GM18520 (cell line): Measurements from ENCODE around the gene MT1F.

ENCODE experiments used
- ATAC-seq: cut with Tn5 transposase; IDR thresholded peaks from one replicate; pipeline ENCODE4 v1.9.1; 2021; ENCODE audit not compliant: unreplicated experiment

The MT1F gene

DNA sequence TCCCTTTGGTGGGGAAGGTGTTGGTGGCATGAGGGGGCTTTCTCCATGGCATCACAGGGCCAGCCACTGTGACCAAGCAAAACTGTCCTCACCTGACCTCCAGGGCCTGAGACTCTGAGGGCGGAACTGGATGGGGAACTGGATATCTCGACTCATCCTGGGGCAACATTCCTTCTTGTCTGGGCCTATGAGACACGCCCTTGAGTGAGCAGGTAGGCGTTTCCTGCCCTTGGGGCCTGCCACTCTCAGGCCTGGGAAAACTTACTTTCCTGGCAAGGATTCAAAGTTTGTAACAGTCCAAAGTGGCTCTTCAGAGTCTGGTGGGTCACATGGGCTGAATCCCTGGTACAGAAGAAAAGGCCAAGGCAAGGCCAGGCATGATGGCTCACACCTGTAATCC lies 34.1 kb downstream of the MT1F start:
- ATAC-seq = no peak

DNA sequence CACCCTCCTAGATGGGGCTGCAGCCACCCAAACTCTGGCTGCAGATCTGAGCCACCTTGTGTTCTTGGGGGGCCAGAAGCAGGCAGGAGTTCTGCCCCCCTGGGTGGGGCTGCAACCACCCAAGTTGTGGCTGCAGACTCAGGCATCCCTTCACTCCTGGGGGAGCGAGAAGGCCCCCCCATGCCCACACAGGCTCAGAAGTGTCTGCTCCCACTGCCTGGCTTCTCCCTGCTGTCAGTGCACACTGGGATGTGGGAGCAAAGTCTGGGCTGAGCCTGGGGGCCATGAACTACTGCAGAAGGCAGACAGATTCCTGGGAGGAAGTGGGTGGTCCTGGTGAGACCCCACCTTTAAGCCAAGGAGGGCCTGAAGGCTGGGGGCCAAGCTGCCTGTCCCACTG lies 37.5 kb downstream of the MT1F start:
- ATAC-seq = no peak

DNA sequence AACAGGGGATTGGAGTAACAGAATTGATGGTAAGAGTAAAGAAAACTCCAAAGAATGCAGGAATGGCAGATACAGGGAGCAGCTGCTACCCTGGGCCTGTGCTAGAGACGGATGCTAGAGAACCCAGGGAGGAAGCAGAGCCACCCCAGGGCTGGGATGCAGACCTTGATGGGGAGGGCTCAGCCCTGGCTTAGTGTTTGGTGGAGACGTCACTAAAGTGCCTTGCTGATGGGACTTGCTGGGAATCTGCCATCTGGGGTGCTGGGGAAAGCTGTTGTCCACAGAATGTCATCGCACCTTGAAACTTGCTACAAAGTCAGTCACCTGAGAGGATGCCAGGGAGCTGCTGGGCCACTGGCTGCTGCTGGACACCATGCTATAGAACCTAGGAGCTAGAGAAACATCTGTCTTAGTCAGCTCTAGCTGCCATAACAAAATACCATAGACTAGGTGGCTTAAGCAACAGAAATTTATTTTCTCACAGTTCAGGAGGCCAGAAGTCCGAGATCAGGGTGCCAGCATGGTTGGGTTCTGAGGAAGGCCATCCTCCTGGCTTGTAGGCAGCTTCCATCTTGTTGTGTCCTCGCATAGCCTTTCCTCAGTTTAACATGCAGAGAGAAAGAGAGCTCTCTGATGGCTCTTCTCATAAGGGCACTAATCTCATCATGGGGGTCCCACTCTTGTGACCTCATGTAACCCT lies 39.8 kb downstream of the MT1F start:
- ATAC-seq = no peak

DNA sequence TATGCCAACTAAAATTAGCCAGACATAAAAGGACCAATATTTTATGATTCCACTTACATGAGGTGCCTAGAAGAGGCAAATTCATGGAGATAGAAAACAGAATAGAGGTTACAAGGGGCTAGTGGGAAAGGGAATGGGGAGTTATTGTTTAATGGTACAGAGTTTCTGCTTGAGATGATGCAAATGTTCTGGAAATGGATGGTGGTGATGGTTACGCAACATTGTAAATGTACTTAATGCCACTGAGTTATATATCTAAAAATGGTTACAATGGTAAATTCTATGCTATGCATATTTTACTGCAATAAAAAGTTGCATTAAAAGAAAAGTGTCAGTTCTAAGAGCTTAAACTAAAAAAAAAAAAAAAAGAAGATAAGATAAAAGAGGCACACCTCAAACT lies 42.4 kb downstream of the MT1F start:
- ATAC-seq = no peak

DNA sequence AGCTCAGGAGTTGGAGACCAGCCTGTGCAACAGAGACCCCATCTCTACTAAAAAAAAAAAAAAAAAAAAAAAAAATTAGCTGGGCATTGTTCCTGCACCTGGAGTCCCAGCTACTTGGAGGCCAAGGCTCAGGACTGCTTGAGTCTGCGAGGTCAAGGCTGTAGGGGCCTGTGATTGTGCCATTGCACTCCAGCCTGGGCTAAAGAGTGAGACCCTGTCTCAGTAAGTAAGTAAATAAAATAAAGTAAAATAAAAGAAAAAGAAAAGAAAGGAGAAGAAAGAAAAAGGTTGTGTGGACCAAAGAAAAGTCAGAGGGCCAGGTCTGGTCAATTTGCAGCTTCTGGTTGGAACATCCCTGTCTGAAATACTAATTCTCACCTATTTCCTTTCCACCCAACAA lies 42.9 kb downstream of the MT1F start:
- no peak for ATAC-seq

DNA sequence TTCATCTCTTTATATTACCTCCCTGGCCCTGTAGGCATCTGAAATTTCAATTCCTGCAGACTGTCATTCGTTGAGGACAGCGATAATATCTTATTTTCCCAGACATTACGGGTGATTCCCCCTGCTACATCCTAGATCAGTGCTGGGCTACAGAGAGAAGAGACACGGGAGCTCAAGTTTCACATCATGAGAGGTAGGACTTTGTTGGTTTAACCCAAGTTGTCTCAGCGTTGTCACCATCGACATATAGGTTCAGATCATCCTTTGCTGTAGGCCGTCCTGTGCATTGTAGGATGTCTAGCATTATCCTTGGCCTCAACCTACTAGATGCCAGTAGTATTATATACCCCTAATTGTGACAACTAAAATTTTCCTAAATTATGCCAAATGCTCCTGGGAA lies 43.8 kb downstream of the MT1F start:
- ATAC-seq = no peak

DNA sequence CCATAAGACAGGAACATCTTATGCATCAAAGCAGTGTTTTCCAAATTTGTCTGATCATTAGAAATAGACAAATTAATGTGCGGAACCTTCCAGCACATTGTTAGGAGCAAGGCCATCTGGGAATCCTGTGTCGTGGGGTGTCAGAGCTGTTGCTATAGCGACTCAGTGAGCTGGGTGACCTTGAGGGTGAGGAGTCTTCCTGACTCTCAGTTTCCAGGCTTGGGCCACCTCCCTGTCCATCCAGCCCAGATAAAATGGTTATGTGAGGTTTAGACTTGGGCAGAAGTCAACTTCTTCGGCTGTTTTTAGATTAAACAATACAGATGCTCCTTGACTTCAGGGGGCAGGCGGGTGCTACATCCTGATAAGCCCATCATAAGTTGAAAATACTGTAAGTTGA lies 45.1 kb downstream of the MT1F start:
- no peak for ATAC-seq
